GM12892 (cell line): Measurements from ENCODE around the gene OR2Z1.

ENCODE experiments used
- POLR2A ChIP-seq: IDR thresholded peaks from 2 replicates; pipeline ENCODE4 v1.6.1; 2011; ENCODE audit warnings: low read depth, low read length, control low read depth
- POLR2AphosphoS5 ChIP-seq: IDR thresholded peaks from 2 replicates; pipeline ENCODE4 v1.6.1; 2011; ENCODE audit warnings: low read depth, low read length, control low read depth
- TAF1 ChIP-seq: IDR thresholded peaks from 2 replicates; pipeline ENCODE4 v1.6.1; 2011; ENCODE audit warnings: low read depth, mild to moderate bottlenecking, control low read depth, low read length, borderline replicate concordance

- no peak for TF ChIP-seq POLR2A
- TF ChIP-seq POLR2AphosphoS5: no peak
- no peak for TF ChIP-seq TAF1
Measured at GRCh38 chr19:8731428-8732169, 10.2 kb downstream of the OR2Z1 start.
